IPS-NIHi7 (cell line): Measurements from ENCODE around the gene TPSAB1.

Source experiments
- DNase-seq: peaks from one replicate; pipeline ENCODE4 v3.0.0; 2012; ENCODE audit warnings: mixed read lengths; ENCODE audit errors: extremely low spot score

Gene TPSAB1

GRCh38 chr16:1285669-1286512 is 45.4 kb downstream of the TPSAB1 start:
- no peak for DNase-seq

- no peak for DNase-seq
Measured at GRCh38 chr16:1286513-1287094, 46.1 kb downstream of the TPSAB1 start.

- DNase-seq, result no peak
Measured at GRCh38 chr16:1287982-1288670, 47.6 kb downstream of the TPSAB1 start.

- peak; percentile 61 for DNase-seq
Measured at GRCh38 chr16:1288813-1289476, 48.4 kb downstream of the TPSAB1 start.

DNA sequence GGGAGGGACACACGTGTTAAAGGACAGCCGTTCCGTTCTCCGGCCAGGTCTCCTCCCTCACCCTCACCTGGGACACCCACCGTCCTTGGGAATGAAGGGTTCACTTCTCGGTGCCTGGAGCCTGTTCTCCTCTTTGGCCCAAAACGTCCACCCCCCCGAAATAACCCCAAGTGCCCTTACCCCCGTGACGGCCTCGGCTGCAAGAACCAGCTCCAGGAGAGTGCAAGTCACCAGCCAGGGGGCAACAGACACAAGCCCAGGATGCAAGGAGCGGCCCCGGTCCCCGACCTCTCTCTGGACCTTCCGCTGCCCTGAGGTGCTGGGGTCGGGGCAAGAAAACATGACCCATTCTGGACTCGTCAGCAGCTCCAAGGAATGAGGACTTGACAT is 49.0 kb downstream of the TPSAB1 start:
- DNase-seq, result no peak

- DNase-seq, result no peak
Measured at GRCh38 chr16:1290063-1290501, 49.6 kb downstream of the TPSAB1 start.

GRCh38 chr16:1290860-1291575 is 50.5 kb downstream of the TPSAB1 start:
- no peak for DNase-seq

DNA sequence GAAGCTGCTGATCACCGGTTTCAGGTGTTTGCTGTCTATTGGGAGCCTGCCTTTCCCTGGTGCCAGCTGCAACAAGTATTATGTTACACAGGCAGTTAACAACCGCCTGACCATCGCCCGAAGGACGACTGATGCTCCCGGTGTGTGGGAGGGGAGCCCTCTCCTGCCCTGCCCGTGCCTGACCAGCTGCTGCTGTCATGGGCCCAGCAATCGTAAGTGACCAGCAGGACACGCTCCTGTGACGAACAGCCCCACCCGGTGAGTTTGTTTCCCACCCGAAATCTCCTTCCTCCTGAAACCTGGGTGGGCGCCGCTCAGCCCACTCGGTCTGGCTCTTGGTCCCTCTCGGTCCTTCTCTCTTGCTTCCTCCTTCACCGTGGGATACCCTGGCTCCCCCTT is 51.1 kb downstream of the TPSAB1 start:
- DNase-seq, result no peak
